NCI-H446 (cell line): ENCODE data around the gene DIP2B.
"Not testable (repeated sequence)": the region's sequence is repeated elsewhere in the genome, so short reads cannot be mapped to it uniquely, and the experiment has no call there.

Experiments used
- DNase-seq, 2 experiments: peaks; one replicate each; lab custom pipeline; 2025; lab: John Stamatoyannopoulos, UW

The DIP2B gene

GRCh38 chr12:50519353-50519752 is 14.6 kb downstream of the DIP2B start:
- no peak for DNase-seq

GRCh38 chr12:50520416-50521207 is 15.8 kb downstream of the DIP2B start:
- no peak for DNase-seq

GRCh38 chr12:50521781-50522180 is 17.0 kb downstream of the DIP2B start:
- DNase-seq, result not testable (repeated sequence)

GRCh38 chr12:50523772-50524171 is 19.0 kb downstream of the DIP2B start:
- DNase-seq, result no peak

- no peak for DNase-seq
Observed at GRCh38 chr12:50524621-50525020, 19.8 kb downstream of the DIP2B start.

- DNase-seq, result no peak
Observed at GRCh38 chr12:50525422-50525821, 20.6 kb downstream of the DIP2B start.

GRCh38 chr12:50527359-50527726 is 22.6 kb downstream of the DIP2B start:
- DNase-seq, result no peak

GRCh38 chr12:50528800-50529199 is 24.0 kb downstream of the DIP2B start:
- DNase-seq, result no peak

- DNase-seq, result no peak
Observed at GRCh38 chr12:50529345-50529744, 24.6 kb downstream of the DIP2B start.

- no peak for DNase-seq
Observed at GRCh38 chr12:50530532-50530931, 25.7 kb downstream of the DIP2B start.

- no peak for DNase-seq
Observed at GRCh38 chr12:50533203-50533584, 28.4 kb downstream of the DIP2B start.

GRCh38 chr12:50533971-50534370 is 29.2 kb downstream of the DIP2B start:
- DNase-seq, result no peak

- no peak for DNase-seq
Observed at GRCh38 chr12:50536831-50537537, 32.2 kb downstream of the DIP2B start.

- DNase-seq, result no peak
Observed at GRCh38 chr12:50537538-50537919, 32.7 kb downstream of the DIP2B start.

GRCh38 chr12:50538182-50538581 is 33.4 kb downstream of the DIP2B start:
- no peak for DNase-seq

- DNase-seq, result no peak
Observed at GRCh38 chr12:50541139-50541538, 36.4 kb downstream of the DIP2B start.

GRCh38 chr12:50542448-50542847 is 37.7 kb downstream of the DIP2B start:
- DNase-seq, result no peak

- DNase-seq, result not testable (repeated sequence)
Observed at GRCh38 chr12:50543188-50543587, 38.4 kb downstream of the DIP2B start.

GRCh38 chr12:50545213-50545612 is 40.4 kb downstream of the DIP2B start:
- DNase-seq, result no peak

- DNase-seq, result no peak
Observed at GRCh38 chr12:50545786-50546185, 41.0 kb downstream of the DIP2B start.

GRCh38 chr12:50546441-50547318 is 41.9 kb downstream of the DIP2B start:
- DNase-seq, result no peak

GRCh38 chr12:50547742-50548141 is 43.0 kb downstream of the DIP2B start:
- DNase-seq, result no peak

GRCh38 chr12:50549885-50550284 is 45.1 kb downstream of the DIP2B start:
- no peak for DNase-seq
